ENCODE measurements around the gene ECEL1.
"Not testable (repeated sequence)": the region's sequence is repeated elsewhere in the genome, so short reads cannot be mapped to it uniquely, and the experiment has no call there.

The ECEL1 gene

GRCh38 chr2:232487385-232488096, at the start of gene ECEL1:
Gene ECEL1, minus strand, starts transcription at chr2:232487834. Its CDS starts 1,181 bp downstream, at chr2:232486653.
- DNase-seq, result peak; percentile 37

GRCh38 chr2:232537079-232537478, 49.4 kb upstream of the ECEL1 start:
- no peak for DNase-seq

GRCh38 chr2:232535761-232536530, 48.3 kb upstream of the ECEL1 start:
- DNase-seq, result no peak

GRCh38 chr2:232534940-232535651, 47.5 kb upstream of the ECEL1 start:
- DNase-seq, result no peak

- no peak for DNase-seq
Observed at GRCh38 chr2:232533944-232534710, 46.5 kb upstream of the ECEL1 start.

GRCh38 chr2:232532821-232533220, 45.2 kb upstream of the ECEL1 start:
- not testable (repeated sequence) for DNase-seq

GRCh38 chr2:232532419-232532818, 44.8 kb upstream of the ECEL1 start:
- no peak for DNase-seq

GRCh38 chr2:232530626-232531260, 43.1 kb upstream of the ECEL1 start:
- DNase-seq, result no peak

- DNase-seq, result no peak
Observed at GRCh38 chr2:232529806-232530547, 42.3 kb upstream of the ECEL1 start.

GRCh38 chr2:232528746-232529460, 41.3 kb upstream of the ECEL1 start:
- DNase-seq, result no peak

GRCh38 chr2:232527905-232528470, 40.4 kb upstream of the ECEL1 start:
- no peak for DNase-seq

GRCh38 chr2:232526372-232526941, 38.8 kb upstream of the ECEL1 start:
- no peak for DNase-seq

GRCh38 chr2:232525791-232526371, 38.2 kb upstream of the ECEL1 start, which contains the start of gene CHRND:
Gene CHRND, plus strand, starts transcription at chr2:232526160. Its CDS starts 56 bp downstream, at chr2:232526216.
- peak; percentile 26 for DNase-seq

GRCh38 chr2:232525199-232525598, 37.6 kb upstream of the ECEL1 start:
- no peak for DNase-seq

- DNase-seq, result no peak
Observed at GRCh38 chr2:232524771-232525170, 37.1 kb upstream of the ECEL1 start.

GRCh38 chr2:232523682-232524597, 36.3 kb upstream of the ECEL1 start:
- DNase-seq, result peak; percentile 36

GRCh38 chr2:232523402-232523681, 35.7 kb upstream of the ECEL1 start:
- no peak for DNase-seq

- DNase-seq, result no peak
Observed at GRCh38 chr2:232522623-232523401, 35.2 kb upstream of the ECEL1 start.
